Measurements from ENCODE around the gene SPC25. TPM values are rescaled to one million over a fixed set of nuclear protein-coding genes. Genes with fewer than 3 reads are reported as not detected.

SPC25 gene
- total and polyA plus RNA-seq, 9 of the 15 experiments (the other 6 are each of a cell fraction or from before 2014, with no cell fraction given): 44.8 to 100 (median 75.0) TPM

GRCh38 chr2:168835969-168836368, 54.3 kb downstream of the SPC25 start:
- H3K36me3 ChIP-seq (ENCODE audit: control insufficient read depth, insufficient read depth, low read length): peaks cover 46% of the 10 kb centered on the region
- intact Hi-C loops (cut with micrococcal nuclease) (no loop called here), in situ Hi-C loops (cut with MboI) (no loop called here)
- no peak overlapping the region for H2AFZ ChIP-seq (ENCODE audit: low read depth, low read length)
- H3K27me3 ChIP-seq (ENCODE audit: control insufficient read depth in 2 of 2, insufficient read depth in 2 of 2, low read length in 2 of 2): no peaks in the 10 kb centered on the region
- DNase-seq (ENCODE audit: extremely low read depth in 1 of 4, low spot score in 3 of 4) (no peak), FAIRE-seq (no peak), ATAC-seq (no peak)
- H3K4me1 ChIP-seq (replicated peaks in 1 of 2; ENCODE audit: control insufficient read depth in 2 of 2, insufficient read depth in 2 of 2, low read length in 2 of 2): no peaks in the 10 kb centered on the region
- H4K20me1 ChIP-seq (replicated peaks; ENCODE audit: control insufficient read depth, insufficient read depth, low read length): no peaks in the 10 kb centered on the region
- ChIA-PET CTCF (ENCODE audit: low intra/inter-chr PET ratio) (no interaction called here), POLR2A (interaction anchor here (1.1 to 2.8 kb wide), 3 partner anchors 9 to 18 kb away, joined by 4 to 11 read pairs (median 8); no protein-coding TSS in a partner anchor)
- H3K4me3 ChIP-seq: no peak overlapping the region
- no peaks in the 10 kb centered on the region for H3K79me2 ChIP-seq (ENCODE audit: control insufficient read depth, insufficient read depth, low read length)
- 91% methylated on average over 2 of the region's 2 CpGs for WGBS (ENCODE audit: insufficient coverage, low coverage, missing lambda C conversion rate)
- H3K9me1 ChIP-seq (ENCODE audit: control insufficient read depth, insufficient read depth, low read length): no peaks in the 10 kb centered on the region
- H3K27ac ChIP-seq (ENCODE audit: extremely low read depth, low read depth, low read length): no peak overlapping the region
- H3K9me3 ChIP-seq (replicated peaks; ENCODE audit: control insufficient read depth, insufficient read depth, low read depth, low read length): no peaks in the 10 kb centered on the region
- H3K9ac ChIP-seq (ENCODE audit: insufficient read depth in 1 of 2, low read depth in 2 of 2, low read length in 2 of 2): no peak overlapping the region
- no peak overlapping the region for H3K4me2 ChIP-seq (ENCODE audit: insufficient read depth, low read length)
- no TSS peak for BruUV-seq (replicated peaks)
- TF ChIP-seq RB1 (IDR thresholded peaks at IDR 0.05; ENCODE audit: low read depth) (no peak), CREBBP (IDR thresholded peaks at IDR 0.05; ENCODE audit: low read depth, low read length) (no peak), CUX1 (CRISPR knock-in tag; IDR thresholded peaks at IDR 0.05) (no peak), WHSC1 (IDR thresholded peaks at IDR 0.05; ENCODE audit: low read length) (no peak), HSF4 (CRISPR knock-in tag; IDR thresholded peaks at IDR 0.05; ENCODE audit: borderline replicate concordance) (no peak), FOXK2 (conservative IDR thresholded peaks at IDR 0.05 in 1 of 2, IDR thresholded peaks at IDR 0.05 in 1 of 2; ENCODE audit: low read depth in 2 of 2) (no peak), TRIM25 (IDR thresholded peaks at IDR 0.05; ENCODE audit: borderline replicate concordance) (no peak)

Measured in K562 (cell line).